GM21526 (cell line): ENCODE results near the gene RPS23.
A peak's percentile ranks its signal among the peaks of the same experiment; 100 is the strongest.

Source experiments
- ATAC-seq: cut with Tn5 transposase; IDR thresholded peaks from one replicate; pipeline ENCODE4 v1.9.1; 2021; ENCODE audit warnings: moderate library complexity; ENCODE audit not compliant: unreplicated experiment, low FRiP score

The RPS23 gene

GRCh38 chr5:82277987-82278710 lies at the start of gene RPS23:
RPS23 (minus strand) TSS chr5:82278354; CDS start chr5:82278323, 31 bp downstream.
- peak; percentile 96 for ATAC-seq

GRCh38 chr5:82327941-82328340 lies 49.8 kb upstream of the RPS23 start:
- ATAC-seq: no peak

DNA sequence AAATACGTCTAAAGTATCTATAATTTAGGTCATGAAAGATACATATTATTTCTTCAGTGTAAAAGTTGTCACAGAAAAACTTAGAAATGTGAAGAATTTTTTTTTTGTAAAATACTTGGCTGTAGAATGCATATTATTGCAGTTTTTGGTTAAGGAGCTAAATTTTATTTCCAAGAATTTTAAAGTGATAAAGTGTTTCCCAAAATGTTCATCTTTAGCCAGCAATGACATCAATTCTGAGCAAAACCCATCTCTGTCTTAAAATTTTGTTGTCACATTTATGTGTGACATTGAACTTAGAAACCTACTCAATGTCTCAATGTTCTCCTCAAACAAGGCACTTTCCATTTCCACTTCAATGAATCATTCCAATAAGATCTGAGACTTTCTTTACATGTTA lies 47.8 kb upstream of the RPS23 start:
- ATAC-seq: no peak

DNA sequence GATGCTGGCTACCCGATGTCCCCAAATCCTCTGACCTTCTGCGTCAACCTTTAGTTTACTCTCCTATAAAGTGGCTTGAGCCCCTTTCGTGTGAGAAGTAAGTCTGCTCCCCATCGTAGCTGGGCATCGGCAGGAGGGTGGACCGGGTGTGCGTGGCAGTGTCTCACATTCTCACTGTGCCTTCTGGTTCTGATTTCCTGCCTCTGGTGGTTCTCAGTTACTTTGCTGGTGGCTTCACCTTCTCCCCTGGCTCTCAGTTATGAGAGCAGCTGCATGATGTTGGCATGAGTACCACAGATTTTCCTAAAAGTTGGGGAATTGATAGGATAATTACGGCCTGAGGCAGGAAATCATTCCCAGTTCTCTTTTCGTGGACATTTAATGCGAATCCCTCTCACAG lies 47.0 kb upstream of the RPS23 start:
- no peak for ATAC-seq

- ATAC-seq: no peak
These were observed 42.8 kb upstream of the RPS23 start for GRCh38 chr5:82320966-82321365.

- no peak for ATAC-seq
These were observed 41.7 kb upstream of the RPS23 start for GRCh38 chr5:82319651-82320376.

GRCh38 chr5:82319192-82319591 lies 41.0 kb upstream of the RPS23 start:
- ATAC-seq: no peak

GRCh38 chr5:82314964-82315758 lies 37.0 kb upstream of the RPS23 start:
- ATAC-seq: no peak

- no peak for ATAC-seq
These were observed 34.9 kb upstream of the RPS23 start for GRCh38 chr5:82313016-82313415.

DNA sequence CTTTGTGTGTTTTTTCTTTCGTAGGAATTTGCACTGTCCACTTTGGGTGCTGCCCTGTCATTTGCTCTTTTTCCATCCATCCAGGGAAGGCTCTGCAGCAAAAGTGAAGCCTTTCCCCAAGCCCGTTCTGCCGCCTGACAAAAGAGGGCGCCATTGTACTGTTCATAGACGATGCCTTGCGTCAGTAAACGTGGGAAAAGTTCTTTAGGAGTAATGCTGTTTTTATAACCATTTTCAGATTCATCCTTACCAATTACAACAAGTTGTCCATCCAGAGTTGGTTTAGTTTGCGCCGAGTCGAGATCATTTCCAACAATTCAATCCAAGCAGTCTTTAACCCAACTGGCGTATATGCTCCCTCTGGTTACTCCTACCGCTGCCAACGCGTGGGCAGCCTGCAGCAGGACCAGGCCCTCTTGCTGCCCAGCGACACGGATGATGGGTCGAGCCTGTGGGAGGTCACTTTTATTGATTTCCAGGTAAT lies 34.3 kb upstream of the RPS23 start:
- ATAC-seq: no peak

- ATAC-seq: no peak
These were observed 31.0 kb upstream of the RPS23 start for GRCh38 chr5:82309091-82309531.

DNA sequence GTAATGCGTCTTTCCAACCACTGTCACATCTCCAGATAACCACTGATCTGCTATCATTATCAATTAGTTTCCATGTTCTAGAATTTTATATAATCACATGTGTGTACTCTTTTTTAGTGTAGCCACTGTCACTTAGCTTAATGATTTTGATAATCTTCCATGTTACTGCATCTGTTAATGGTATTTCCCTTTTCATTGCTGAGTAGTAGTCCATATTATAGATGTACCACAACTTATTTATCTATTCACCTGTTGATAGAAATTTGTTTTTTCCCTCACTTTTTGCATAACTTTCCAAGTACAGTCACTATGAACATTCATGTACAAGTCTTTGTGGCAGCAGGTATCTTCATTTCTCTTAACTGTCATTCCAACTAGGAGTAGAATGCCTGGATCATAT lies 30.3 kb upstream of the RPS23 start:
- no peak for ATAC-seq

DNA sequence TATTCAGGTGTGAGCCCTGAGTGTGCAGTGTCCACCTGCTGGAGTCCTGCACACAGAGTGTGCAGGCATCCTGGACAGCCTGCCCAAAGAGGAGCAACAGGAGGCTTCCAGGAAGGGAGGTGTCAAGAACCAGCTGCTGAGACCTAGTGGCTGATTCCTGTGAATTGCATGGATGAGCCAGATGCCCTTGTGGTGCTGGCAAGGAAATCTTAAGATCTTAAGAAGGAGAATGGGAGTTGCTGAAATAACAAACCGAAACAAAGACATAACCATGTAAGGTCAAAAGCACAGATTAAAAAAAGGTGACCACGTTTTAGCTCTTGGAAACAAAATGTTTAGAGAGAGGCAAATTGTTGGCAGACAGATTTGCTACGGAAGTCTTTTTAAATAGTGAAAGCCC lies 29.3 kb upstream of the RPS23 start:
- no peak for ATAC-seq

DNA sequence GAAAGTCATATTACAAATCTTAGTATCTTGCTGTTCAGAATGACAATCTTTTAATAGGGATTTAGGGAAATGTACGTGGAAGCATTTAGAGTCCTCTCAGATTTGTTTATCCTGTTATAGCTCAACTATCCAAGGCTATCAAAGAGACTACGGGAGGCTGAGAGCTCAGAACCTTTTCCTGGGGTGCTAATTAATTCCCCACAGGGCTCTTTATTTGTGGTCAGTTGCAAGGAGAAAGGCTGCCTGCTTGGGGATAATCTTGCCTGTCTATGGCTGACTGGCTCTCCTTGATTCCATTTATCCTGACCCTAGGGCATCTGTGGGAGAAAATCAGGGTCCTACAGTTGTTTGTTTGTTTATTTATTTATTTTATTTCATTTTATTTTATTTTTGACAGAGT lies 28.0 kb upstream of the RPS23 start:
- ATAC-seq: no peak

DNA sequence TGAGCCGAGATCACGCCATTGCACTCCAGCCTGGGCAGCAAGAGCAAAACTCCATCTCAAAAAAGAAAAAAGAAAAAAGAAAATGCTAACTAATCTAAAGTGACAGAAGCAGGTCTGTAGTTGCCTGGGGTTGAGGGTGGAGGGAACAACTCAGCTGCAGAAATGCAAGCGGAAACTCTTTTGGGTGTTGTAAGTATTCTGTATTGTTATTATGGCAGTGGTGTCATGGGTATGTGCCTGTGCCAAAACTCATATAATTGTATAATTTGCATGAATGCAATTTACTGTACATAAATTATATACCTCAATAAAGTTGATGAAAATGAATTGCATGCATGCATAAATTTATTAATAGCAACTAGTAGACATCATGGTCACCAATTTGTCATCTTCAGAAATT lies 23.0 kb upstream of the RPS23 start:
- no peak for ATAC-seq

DNA sequence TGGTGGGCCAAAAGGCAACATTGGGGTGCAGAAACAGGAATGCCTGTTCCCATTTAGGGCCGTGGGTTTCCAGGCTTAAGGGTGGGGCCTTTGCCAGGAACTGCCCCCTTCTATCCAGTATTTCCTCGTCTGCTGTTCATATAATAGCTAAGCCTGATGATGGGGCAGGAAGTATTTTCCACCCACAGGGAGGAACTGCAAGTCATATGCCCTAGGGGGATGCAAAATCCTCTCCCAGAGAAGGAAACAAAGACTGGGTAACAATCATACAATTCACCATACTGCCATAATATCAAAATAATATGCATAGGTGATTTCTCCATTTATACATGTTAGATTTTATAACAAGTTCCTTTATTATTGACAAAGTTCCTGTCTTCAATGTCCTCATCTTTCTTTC lies 20.5 kb upstream of the RPS23 start:
- no peak for ATAC-seq

GRCh38 chr5:82297711-82298110 lies 19.6 kb upstream of the RPS23 start:
- ATAC-seq: no peak

GRCh38 chr5:82296929-82297328 lies 18.8 kb upstream of the RPS23 start:
- no peak for ATAC-seq

DNA sequence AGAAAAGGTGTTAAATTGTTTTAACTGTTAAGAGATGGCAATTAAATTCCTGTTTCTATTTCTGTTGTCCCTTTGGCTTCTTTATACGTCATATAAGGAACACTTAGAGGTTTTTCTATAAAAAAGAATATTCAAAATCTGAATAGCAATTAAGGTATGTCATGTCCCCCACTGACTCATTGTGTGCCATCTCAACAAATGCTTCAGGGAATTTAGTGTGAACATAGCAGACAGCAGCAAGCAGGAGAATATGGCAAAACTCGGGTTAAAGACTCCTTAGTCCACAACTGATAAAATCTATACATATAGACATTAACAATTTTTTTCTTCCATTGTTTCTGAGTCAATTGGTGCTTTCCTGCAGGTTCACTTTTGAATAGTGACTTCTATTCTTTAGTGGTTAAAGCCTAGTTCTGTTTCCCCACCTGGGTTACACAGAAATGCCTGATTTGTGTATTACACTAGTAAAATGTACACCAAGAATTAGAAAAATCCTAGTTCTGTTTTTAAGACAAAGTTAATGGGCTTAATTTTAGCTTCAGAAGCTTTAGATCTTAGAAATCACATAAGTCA lies 17.9 kb upstream of the RPS23 start:
- no peak for ATAC-seq

DNA sequence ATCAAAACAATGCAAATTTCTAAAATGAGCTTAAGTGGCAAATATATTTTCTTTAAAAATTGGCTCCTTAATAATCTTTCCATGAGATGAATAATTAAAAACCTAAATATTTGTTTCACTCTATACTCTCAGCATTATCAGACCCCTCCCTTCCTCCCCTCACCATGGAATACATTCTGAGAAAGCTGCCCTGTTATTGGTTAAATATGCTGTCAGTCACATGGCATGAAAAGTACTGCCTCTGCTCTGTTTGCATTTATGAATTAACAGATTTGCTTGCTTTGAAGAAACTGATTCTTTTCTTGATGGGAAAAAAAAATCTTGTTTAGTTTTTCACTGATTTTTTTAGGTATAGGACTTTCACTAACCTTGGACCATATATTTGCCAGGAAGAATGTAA lies 17.0 kb upstream of the RPS23 start:
- no peak for ATAC-seq

- no peak for ATAC-seq
These were observed 13.3 kb upstream of the RPS23 start for GRCh38 chr5:82291420-82291819.
